RCC 7860 (cell line): ENCODE measurements around the gene HECTD1.
"Not testable (repeated sequence)": the region's sequence is repeated elsewhere in the genome, so short reads cannot be mapped to it uniquely, and the experiment has no call there.

Source experiments
- DNase-seq: peaks from one replicate; pipeline ENCODE4 v3.0.0-alpha.2; 2015; ENCODE audit warnings: low spot score
- FAIRE-seq: peaks from 2 replicates; lab custom pipeline; 2012; peaks lifted over from hg19 to GRCh38; lab: Jason Lieb, UNC

Gene HECTD1

GRCh38 chr14:31106768-31107167 is 100.8 kb downstream of the HECTD1 start:
- no peak for FAIRE-seq
- no peak for DNase-seq

GRCh38 chr14:31097081-31097480 is 110.5 kb downstream of the HECTD1 start:
- FAIRE-seq (no peak), DNase-seq (no peak)

GRCh38 chr14:31096255-31096654 is 111.3 kb downstream of the HECTD1 start:
- DNase-seq (no peak), FAIRE-seq (no peak)

GRCh38 chr14:31095817-31096216 is 111.8 kb downstream of the HECTD1 start:
- FAIRE-seq, DNase-seq: not testable (repeated sequence)

- FAIRE-seq, DNase-seq: not testable (repeated sequence)
These were observed 113.4 kb downstream of the HECTD1 start for GRCh38 chr14:31093884-31094839.

- DNase-seq = no peak
- no peak for FAIRE-seq
These were observed 115.4 kb downstream of the HECTD1 start for GRCh38 chr14:31092160-31092708.

- FAIRE-seq = no peak
- peak; percentile 9 for DNase-seq
These were observed 116.5 kb downstream of the HECTD1 start for GRCh38 chr14:31090883-31091764.

GRCh38 chr14:31086466-31086865 is 121.1 kb downstream of the HECTD1 start:
- not testable (repeated sequence) for FAIRE-seq

GRCh38 chr14:31085027-31085426 is 122.6 kb downstream of the HECTD1 start:
- DNase-seq (no peak), FAIRE-seq (no peak)

More at GRCh38 chr14:31086466-31086865, 121.1 kb downstream of the HECTD1 start:
- not testable (repeated sequence) for DNase-seq

GRCh38 chr14:31084385-31084784 is 123.2 kb downstream of the HECTD1 start:
- no peak for FAIRE-seq
- no peak for DNase-seq

GRCh38 chr14:31083781-31084180 is 123.8 kb downstream of the HECTD1 start:
- FAIRE-seq (no peak), DNase-seq (no peak)

- DNase-seq (no peak), FAIRE-seq (no peak)
These were observed 127.1 kb downstream of the HECTD1 start for GRCh38 chr14:31080484-31080883.

GRCh38 chr14:31080056-31080455 is 127.5 kb downstream of the HECTD1 start:
- DNase-seq (no peak), FAIRE-seq (no peak)

- DNase-seq (no peak), FAIRE-seq (no peak)
These were observed 128.8 kb downstream of the HECTD1 start for GRCh38 chr14:31078766-31079165.

- no peak for FAIRE-seq
- DNase-seq = no peak
These were observed 132.4 kb downstream of the HECTD1 start for GRCh38 chr14:31075144-31075543.

- FAIRE-seq = no peak
- DNase-seq = no peak
These were observed 136.4 kb downstream of the HECTD1 start for GRCh38 chr14:31071151-31071550.

GRCh38 chr14:31070431-31070830 is 137.2 kb downstream of the HECTD1 start:
- no peak for FAIRE-seq
- DNase-seq = peak; percentile 59

- FAIRE-seq = no peak
- DNase-seq = no peak
These were observed 138.2 kb downstream of the HECTD1 start for GRCh38 chr14:31069343-31069742.

- no peak for DNase-seq
- FAIRE-seq = no peak
These were observed 139.4 kb downstream of the HECTD1 start for GRCh38 chr14:31068235-31068634.

GRCh38 chr14:31062908-31063307 is 144.7 kb downstream of the HECTD1 start:
- DNase-seq, FAIRE-seq: not testable (repeated sequence)

- DNase-seq (no peak), FAIRE-seq (no peak)
These were observed 147.2 kb downstream of the HECTD1 start for GRCh38 chr14:31060253-31060875.
